H1 (cell line): ENCODE data around the gene SLC7A8. TPM values are rescaled to one million over a fixed set of nuclear protein-coding genes. Genes with fewer than 3 reads are reported as not detected.

Experiments
- CTCF ChIA-PET: fragments of 300-600 bp; sonication (Branson Sonifier 250); formaldehyde crosslinking; loops from one replicate; lab custom pipeline; 2021; ENCODE audit not compliant: partially characterized antibody; lab: Charles Lee
- POLR2A ChIA-PET: fragments of 300-600 bp; sonication (Branson Sonifier 250); formaldehyde crosslinking; loops from one replicate; lab custom pipeline; 2021; ENCODE audit warnings: inconsistent platforms; ENCODE audit not compliant: partially characterized antibody; lab: Charles Lee
- DNase-seq, 2 experiments: peaks; one replicate each; pipeline versions ENCODE4 v3.0.0 to v3.0.0-alpha.2; 2010 to 2022; ENCODE audit warnings: low spot score in 2 of 2, low read depth in 1 of 2, mixed read lengths in 1 of 2
- FAIRE-seq: peaks from 2 replicates; lab custom pipeline; 2011; peaks lifted over from hg19 to GRCh38; lab: Jason Lieb, UNC
- H2AFZ ChIP-seq: 2 replicates; pipeline ENCODE4 v1.8.1; 2012; ENCODE audit warnings: low read length, inconsistent platforms
- H2AK5ac ChIP-seq: 2 replicates; pipeline ENCODE4 v1.6.1; 2013; ENCODE audit warnings: low read depth, low read length
- H2BK120ac ChIP-seq: replicated peaks from 2 replicates; pipeline ENCODE3; 2013; ENCODE audit warnings: low read depth, low read length, inconsistent platforms
- H2BK12ac ChIP-seq: 2 replicates; pipeline ENCODE4 v1.6.1; 2013; ENCODE audit warnings: low read depth, low read length
- H2BK15ac ChIP-seq: 2 replicates; pipeline ENCODE4 v1.6.1; 2013; ENCODE audit warnings: low read length
- H2BK20ac ChIP-seq: 2 replicates; pipeline ENCODE4 v1.6.1; 2013; ENCODE audit warnings: low read length
- H2BK5ac ChIP-seq: 2 replicates; pipeline ENCODE4 v1.6.1; 2013; ENCODE audit warnings: low read depth, low read length
- H3K14ac ChIP-seq: 2 replicates; pipeline ENCODE4 v1.6.1; 2013; ENCODE audit warnings: inconsistent platforms; ENCODE audit not compliant: insufficient read length
- H3K18ac ChIP-seq: 2 replicates; pipeline ENCODE4 v1.6.1; 2013; ENCODE audit warnings: low read length; ENCODE audit errors: extremely low read depth
- H3K23ac ChIP-seq: 2 replicates; pipeline ENCODE4 v1.6.1; 2013; ENCODE audit warnings: inconsistent platforms; ENCODE audit not compliant: insufficient read length
- H3K23me2 ChIP-seq: 2 replicates; pipeline ENCODE4 v1.6.1; 2013; ENCODE audit warnings: low read depth, low read length
- H3K27ac ChIP-seq: 2 replicates; pipeline ENCODE4 v1.6.1; 2011; ENCODE audit warnings: low read depth, low read length, inconsistent platforms
- H3K27me3 ChIP-seq, 4 experiments: replicated peaks in 1 of 4; 1 replicate in 1 of 4; 2 replicates in 3 of 4; pipeline versions ENCODE4 v1.6.1 to v1.8.1; 2011 to 2013; ENCODE audit warnings: low read length in 3 of 4, mild to moderate bottlenecking in 3 of 4, inconsistent platforms in 2 of 4, mixed read lengths in 2 of 4, moderate library complexity in 1 of 4; ENCODE audit not compliant: control insufficient read depth in 3 of 4, insufficient read depth in 3 of 4; ENCODE audit errors: extremely low read depth in 1 of 4
- H3K36me3 ChIP-seq, 4 experiments: 2 replicates each; pipeline versions ENCODE4 v1.6.1 to v1.8.1; 2011 to 2013; ENCODE audit warnings: mild to moderate bottlenecking in 4 of 4, low read length in 3 of 4, moderate library complexity in 2 of 4, control low read depth in 1 of 4, inconsistent platforms in 1 of 4; ENCODE audit not compliant: insufficient read depth in 4 of 4, control insufficient read depth in 2 of 4
- H3K4ac ChIP-seq: replicated peaks from 2 replicates; pipeline ENCODE3; 2013; ENCODE audit warnings: low read length, low read depth, mixed read lengths, inconsistent platforms; ENCODE audit not compliant: insufficient read length
- H3K4me1 ChIP-seq, 4 experiments: replicated peaks in 1 of 4; 1 replicate in 1 of 4; 2 replicates in 3 of 4; pipeline versions ENCODE4 v1.6.1 to v1.8.1; 2011 to 2013; ENCODE audit warnings: low read length in 3 of 4, inconsistent platforms in 2 of 4, mixed read lengths in 1 of 4; ENCODE audit not compliant: insufficient read depth in 4 of 4, control insufficient read depth in 3 of 4
- H3K4me2 ChIP-seq, 2 experiments: 2 replicates each; pipeline versions ENCODE4 v1.6.1 to v1.8.1; 2011 to 2013; ENCODE audit warnings: low read depth in 2 of 2, low read length in 2 of 2, control low read depth in 1 of 2, inconsistent platforms in 1 of 2, mild to moderate bottlenecking in 1 of 2; ENCODE audit not compliant: insufficient read depth in 1 of 2
- H3K4me3 ChIP-seq, 4 experiments: fragments of 200-600, 300-600 bp in 1 of 4; sonication (generic), shearing (Covaris generic), sonication (Bioruptor Twin) in 1 of 4; 2 replicates each; pipeline versions ENCODE4 v1.5.1 to v1.8.1; 2011 to 2016; ENCODE audit warnings: low read length in 4 of 4, low read depth in 3 of 4, control low read depth in 2 of 4, inconsistent platforms in 2 of 4, mild to moderate bottlenecking in 2 of 4, mixed read lengths in 1 of 4, moderate library complexity in 1 of 4; ENCODE audit not compliant: insufficient read depth in 2 of 4; ENCODE audit errors: extremely low read depth in 1 of 4
- H3K56ac ChIP-seq: replicated peaks from 2 replicates; pipeline ENCODE3; 2013; ENCODE audit warnings: low read depth, mild to moderate bottlenecking, mixed read lengths, low read length, inconsistent platforms; ENCODE audit not compliant: insufficient read length
- H3K79me1 ChIP-seq: 2 replicates; pipeline ENCODE4 v1.6.1; 2013; ENCODE audit warnings: low read depth, low read length, control low read depth
- H3K79me2 ChIP-seq, 2 experiments: 2 replicates each; pipeline versions ENCODE4 v1.6.1 to v1.8.1; 2012 to 2013; ENCODE audit warnings: low read length in 2 of 2, mild to moderate bottlenecking in 2 of 2, inconsistent platforms in 1 of 2; ENCODE audit not compliant: insufficient read depth in 2 of 2, control insufficient read depth in 1 of 2
- H3K9ac ChIP-seq, 4 experiments: replicated peaks in 1 of 4; 1 replicate in 1 of 4; 2 replicates in 3 of 4; pipeline versions ENCODE4 v1.6.1 to v1.8.1; 2011 to 2013; ENCODE audit warnings: low read depth in 3 of 4, low read length in 3 of 4, control low read depth in 2 of 4, mild to moderate bottlenecking in 2 of 4, moderate library complexity in 2 of 4, inconsistent platforms in 1 of 4; ENCODE audit errors: extremely low read depth in 1 of 4
- H3K9me3 ChIP-seq, 2 experiments: 2 replicates each; pipeline versions ENCODE4 v1.6.1 to v1.8.1; 2012 to 2013; ENCODE audit warnings: mild to moderate bottlenecking in 2 of 2, moderate library complexity in 2 of 2, control low read depth in 1 of 2, inconsistent platforms in 1 of 2, low read depth in 1 of 2, low read length in 1 of 2, mixed read lengths in 1 of 2; ENCODE audit not compliant: insufficient read depth in 2 of 2
- H4K20me1 ChIP-seq, 2 experiments: replicated peaks in 1 of 2; 2 replicates each; pipeline versions ENCODE3 to v1.8.1; 2011 to 2013; ENCODE audit warnings: inconsistent platforms in 2 of 2, low read length in 2 of 2, mild to moderate bottlenecking in 1 of 2; ENCODE audit not compliant: insufficient read depth in 2 of 2, control insufficient read depth in 1 of 2
- H4K5ac ChIP-seq: 2 replicates; pipeline ENCODE4 v1.6.1; 2013; ENCODE audit warnings: low read length, low read depth, mixed read lengths, inconsistent platforms; ENCODE audit not compliant: insufficient read length
- H4K8ac ChIP-seq: 2 replicates; pipeline ENCODE4 v1.8.0; 2013; ENCODE audit warnings: mild to moderate bottlenecking, moderate library complexity, low read length, inconsistent platforms; ENCODE audit not compliant: insufficient read depth; ENCODE audit errors: extremely low read depth
- H4K91ac ChIP-seq: replicated peaks from 2 replicates; pipeline ENCODE3; 2013; ENCODE audit warnings: low read length, mixed read lengths, inconsistent platforms; ENCODE audit not compliant: insufficient read length
- CTBP2 ChIP-seq: IDR thresholded peaks from 2 replicates; pipeline ENCODE4 v1.7.0; 2011; ENCODE audit warnings: borderline replicate concordance, mild to moderate bottlenecking, moderate library complexity, mixed read lengths, low read length; ENCODE audit not compliant: insufficient read depth, insufficient read length
- HDAC6 ChIP-seq: IDR thresholded peaks from one replicate; pipeline ENCODE4 v1.7.1; 2012; ENCODE audit warnings: low read depth, mild to moderate bottlenecking, inconsistent platforms, low read length, moderate library complexity
- KDM4A ChIP-seq: IDR thresholded peaks from one replicate; pipeline ENCODE4 v1.7.1; 2012; ENCODE audit warnings: low read depth, mild to moderate bottlenecking, moderate library complexity, low read length, inconsistent platforms; ENCODE audit not compliant: severe bottlenecking
- MAFK ChIP-seq: IDR thresholded peaks from 2 replicates; pipeline ENCODE4 v1.6.1; 2012; ENCODE audit warnings: low read depth, mild to moderate bottlenecking, improper control_type of control experiment, low read length
- SAP30 ChIP-seq: fragments of 300-600 bp; sonication (generic); IDR thresholded peaks from 2 replicates; pipeline ENCODE4 v1.7.1; 2012; ENCODE audit warnings: low read length, moderate library complexity, mild to moderate bottlenecking, inconsistent platforms; ENCODE audit not compliant: insufficient read depth, insufficient replicate concordance
- SIN3A ChIP-seq, 2 experiments: IDR thresholded peaks in 1 of 2; conservative IDR thresholded peaks in 1 of 2; 2 replicates each; pipeline ENCODE4 v1.6.1; 2011 to 2012; ENCODE audit warnings: low read length in 2 of 2, improper control_type of control experiment in 1 of 2, low read depth in 1 of 2, mild to moderate bottlenecking in 1 of 2
- SRF ChIP-seq: IDR thresholded peaks from 2 replicates; pipeline ENCODE4 v1.6.1; 2011; ENCODE audit warnings: mild to moderate bottlenecking, low read depth, low read length, moderate library complexity
- SUZ12 ChIP-seq: fragments of 200-600 bp; sonication (generic); IDR thresholded peaks from 2 replicates; pipeline ENCODE4 v1.6.1; 2012; ENCODE audit warnings: mild to moderate bottlenecking, inconsistent platforms, low read length, moderate library complexity, mixed read lengths
- TAF1 ChIP-seq: IDR thresholded peaks from 2 replicates; pipeline ENCODE4 v1.6.1; 2011; ENCODE audit warnings: mild to moderate bottlenecking, low read depth, low read length
- TEAD4 ChIP-seq: IDR thresholded peaks from 2 replicates; pipeline ENCODE4 v1.6.1; 2012; ENCODE audit warnings: low read depth, low read length, inconsistent platforms, mixed read lengths
- YY1 ChIP-seq: IDR thresholded peaks from 2 replicates; pipeline ENCODE4 v1.6.1; 2011; ENCODE audit warnings: low read depth, mild to moderate bottlenecking, low read length
- WGBS, 2 experiments: shearing (Covaris generic) in 1 of 2; methylation state at CpG; one replicate each; pipeline versions ENCODE4 v1.1.6 to v1.1.7; 2013 to 2015; ENCODE audit warnings: low lambda C conversion rate in 2 of 2, mixed read lengths in 2 of 2, inconsistent platforms in 1 of 2, low coverage in 1 of 2, missing lambda C conversion rate in 1 of 2; ENCODE audit not compliant: insufficient replicate concordance in 2 of 2, insufficient coverage in 1 of 2, insufficient read length in 1 of 2; ENCODE audit errors: extremely low coverage in 1 of 2, missing lambda C conversion rate in 1 of 2; 5-methylcytosine and 5-hydroxymethylcytosine counted together
- polyA plus RNA-seq, 7 experiments: library from polyadenylated mRNA; depleted of rRNA in 3 of 7; stranded (reverse) in 5 of 7; unstranded in 2 of 7; fragments of >200 nt in 5 of 7; fragments of 200-250 nt in 2 of 7; gene quantifications; 1 replicate in 5 of 7; 2 replicates in 1 of 7; 4 replicates in 1 of 7; pipeline versions ENCODE4 v1.2.1 to v1.2.3, GENCODE V29; 2011 to 2013; ENCODE audit warnings: missing spikeins in 2 of 7, mixed read lengths in 2 of 7
- total RNA-seq: library from RNA; stranded (reverse); fragmentation: NEBNext Ultra II Directional; extraction: Animal tissue kit (Norgen Biotek cat#: 25700); gene quantifications from 2 replicates; pipeline ENCODE4 v1.2.1, GENCODE V29; 2021
- TF ChIP-seq, protein P1 (sequence below): IDR thresholded peaks from 2 replicates; pipeline ENCODE4 v1.6.1; 2012; ENCODE audit warnings: inconsistent platforms

SLC7A8 gene
- total and polyA plus RNA-seq, 2 of the 8 experiments (the other 6 are each of a cell fraction or from before 2014, with no cell fraction given), result 182 to 204 TPM

DNA sequence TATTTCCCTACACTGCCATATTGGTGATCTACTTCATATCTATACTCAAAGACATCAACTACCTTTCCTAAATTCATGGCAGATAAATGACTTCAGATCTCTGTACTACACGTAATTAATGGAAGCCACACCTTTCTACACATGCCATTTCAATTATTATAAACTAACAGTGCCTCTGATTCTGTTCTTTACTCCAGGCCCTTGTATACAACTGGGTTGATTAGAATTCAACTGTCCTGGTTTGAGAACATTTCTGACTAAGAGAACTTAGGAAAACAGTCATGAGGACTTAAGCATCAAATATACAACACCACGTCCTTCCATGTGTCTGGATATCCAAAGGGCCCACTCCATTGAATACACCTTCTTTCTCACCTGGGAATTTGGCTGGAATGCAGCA lies 90.4 kb downstream of the SLC7A8 start:
- H3K14ac ChIP-seq, result no peak overlapping the region
- H2AK5ac ChIP-seq, result no peak overlapping the region
- 88% methylated on average over 2 of the region's 2 CpGs; no CpG with 5 or more reads in 1 of the 2 experiments for WGBS, 2 experiments
- H3K36me3 ChIP-seq, result peaks cover 28 to 55% (median 47%) of the 10 kb centered on the region in 4 experiments
- no peak overlapping the region for H2BK12ac ChIP-seq
- no peak overlapping the region for H2AFZ ChIP-seq
- H3K4me3 ChIP-seq, result peak overlapping the region in 1 of 4 experiments; percentile 94; a peak in 1 of 8 replicates
- H3K4ac ChIP-seq, result no peak overlapping the region
- no peak overlapping the region for H2BK120ac ChIP-seq
- H3K9ac ChIP-seq, result no peak overlapping the region
- no peak overlapping the region for H4K91ac ChIP-seq
- ChIA-PET POLR2A (interaction anchor here (1.2 to 1.7 kb wide), 3 partner anchors 9 to 43 kb away, joined by 3 to 6 read pairs (median 3); partner anchors contain the start of gene CIROP), CTCF (interaction anchor here (1.9 to 4.6 kb wide), 2 partner anchors 16 to 37 kb away, joined by 6 to 56 read pairs; no protein-coding TSS in a partner anchor)
- no peak overlapping the region for H3K56ac ChIP-seq
- H3K23ac ChIP-seq, result no peak overlapping the region
- no peak overlapping the region for H3K18ac ChIP-seq
- H2BK20ac ChIP-seq, result no peak overlapping the region
- no peaks in the 10 kb centered on the region for H3K9me3 ChIP-seq
- H2BK5ac ChIP-seq, result no peak overlapping the region
- H2BK15ac ChIP-seq, result no peak overlapping the region
- no peaks in the 10 kb centered on the region; a peak in 3 of 7 replicates for H3K4me1 ChIP-seq
- no peak overlapping the region for H4K8ac ChIP-seq
- peaks cover 11% of the 10 kb centered on the region for H3K79me1 ChIP-seq
- no peaks in the 10 kb centered on the region for H3K27me3 ChIP-seq
- FAIRE-seq (no peak), DNase-seq (no peak)
- H3K23me2 ChIP-seq, result peaks cover 5% of the 10 kb centered on the region; the same call in 1 of the 2 replicates
- H3K27ac ChIP-seq, result no peak overlapping the region
- H4K5ac ChIP-seq, result no peak overlapping the region
- H3K4me2 ChIP-seq, result no peak overlapping the region; a peak in 1 of 4 replicates
- H4K20me1 ChIP-seq, result peaks cover 9 to 11% of the 10 kb centered on the region in 2 experiments
- peaks cover 18 to 66% of the 10 kb centered on the region in 2 experiments for H3K79me2 ChIP-seq
- TF ChIP-seq CTBP2 (no peak), SRF (no peak), TEAD4 (no peak), KDM4A (no peak), YY1 (no peak), SAP30 (no peak), SIN3A (conservative IDR thresholded peaks at IDR 0.05 in 1 of 2, IDR thresholded peaks at IDR 0.05 in 1 of 2; ENCODE audit: low read depth in 1 of 2, low read length in 2 of 2) (no peak), TAF1 (no peak), HDAC6 (no peak), MAFK (no peak), SUZ12 (no peak)
- TF ChIP-seq, protein P1, sequence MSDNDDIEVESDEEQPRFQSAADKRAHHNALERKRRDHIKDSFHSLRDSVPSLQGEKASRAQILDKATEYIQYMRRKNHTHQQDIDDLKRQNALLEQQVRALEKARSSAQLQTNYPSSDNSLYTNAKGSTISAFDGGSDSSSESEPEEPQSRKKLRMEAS, result no peak
